GM23248 (cell line): Measurements from ENCODE around the gene HSD3B1. TPM values are rescaled to one million over a fixed set of nuclear protein-coding genes. Genes with fewer than 3 reads are reported as not detected.

ENCODE experiments used
- DNase-seq: peaks from one replicate; pipeline ENCODE4 v3.0.0-alpha.2; 2015
- H2AFZ ChIP-seq: fragments of 200-600 bp; sonication (generic); 2 replicates; pipeline ENCODE4 v1.6.1; 2016; ENCODE audit warnings: antibody characterized with exemption
- H3F3A ChIP-seq: fragments of 200-600 bp; sonication (generic); 2 replicates; pipeline ENCODE4 v1.6.1; 2016; ENCODE audit warnings: mild to moderate bottlenecking, antibody characterized with exemption, mixed run types; ENCODE audit not compliant: insufficient read depth
- H3K27ac ChIP-seq: fragments of 200-600 bp; sonication (generic); 2 replicates; pipeline ENCODE4 v1.5.1; 2016; ENCODE audit warnings: mild to moderate bottlenecking
- H3K27me3 ChIP-seq: fragments of 200-600 bp; sonication (generic); replicated peaks from 2 replicates; pipeline ENCODE4 v1.6.1; 2016; ENCODE audit warnings: mild to moderate bottlenecking; ENCODE audit not compliant: insufficient read depth
- H3K36me3 ChIP-seq: fragments of 200-600 bp; sonication (generic); 2 replicates; pipeline ENCODE4 v1.6.1; 2016; ENCODE audit warnings: low read depth, mild to moderate bottlenecking
- H3K4me1 ChIP-seq: fragments of 200-600 bp; sonication (generic); 2 replicates; pipeline ENCODE4 v1.6.1; 2016; ENCODE audit warnings: mild to moderate bottlenecking; ENCODE audit not compliant: insufficient read depth
- H3K4me2 ChIP-seq: fragments of 200-600 bp; sonication (generic); one replicate; pipeline ENCODE4 v1.6.1; 2016; ENCODE audit warnings: mild to moderate bottlenecking; ENCODE audit not compliant: unreplicated experiment
- H3K4me3 ChIP-seq: fragments of 200-600 bp; sonication (generic); 2 replicates; pipeline ENCODE4 v1.5.1; 2016; ENCODE audit warnings: mild to moderate bottlenecking
- H3K79me2 ChIP-seq: fragments of 200-600 bp; sonication (generic); 2 replicates; pipeline ENCODE4 v1.6.1; 2016; ENCODE audit warnings: mild to moderate bottlenecking; ENCODE audit not compliant: insufficient read depth
- H3K9ac ChIP-seq: fragments of 200-600 bp; sonication (generic); 2 replicates; pipeline ENCODE4 v1.6.1; 2016; ENCODE audit warnings: mild to moderate bottlenecking
- H3K9me2 ChIP-seq: fragments of 200-600 bp; sonication (generic); 2 replicates; pipeline ENCODE4 v1.6.1; 2016; ENCODE audit warnings: mixed run types, mild to moderate bottlenecking, moderate library complexity; ENCODE audit not compliant: insufficient read depth
- H3K9me3 ChIP-seq: fragments of 200-600 bp; sonication (generic); one replicate; pipeline ENCODE4 v1.6.1; 2017; ENCODE audit warnings: low read depth
- H4K20me1 ChIP-seq: fragments of 200-600 bp; sonication (generic); 2 replicates; pipeline ENCODE4 v1.6.0; 2016; ENCODE audit not compliant: insufficient read depth
- EZH2 ChIP-seq: fragments of 200-600 bp; sonication (generic); IDR thresholded peaks from 2 replicates; pipeline ENCODE4 v1.6.1; 2018; ENCODE audit warnings: antibody characterized with exemption, mild to moderate bottlenecking; ENCODE audit not compliant: insufficient read depth, poor library complexity, severe bottlenecking
- EZH2phosphoT487 ChIP-seq: fragments of 200-600 bp; sonication (generic); IDR thresholded peaks from 2 replicates; pipeline ENCODE4 v1.6.1; 2018; ENCODE audit warnings: antibody characterized with exemption, moderate library complexity, mild to moderate bottlenecking, low read depth; ENCODE audit not compliant: insufficient read depth
- WGBS, 2 experiments: methylation state at CpG; one replicate each; pipeline ENCODE4 v1.1.6; 2015 to 2017; ENCODE audit warnings: low lambda C conversion rate in 2 of 2, low coverage in 1 of 2; ENCODE audit errors: missing lambda C conversion rate in 2 of 2; 5-methylcytosine and 5-hydroxymethylcytosine counted together
- in situ Hi-C: fragments of 300-500 bp; cut with MboI; formaldehyde crosslinking; loops from 2 replicates; pipeline ENCODE4 v1.15.0; 2020
- polyA plus RNA-seq: library from polyadenylated mRNA; unstranded; fragments of >200 nt; fragmentation: Nextera tagmentation; extraction: Ambion mirVana; gene quantifications from 2 replicates; pipeline ENCODE4 v1.2.1, GENCODE V29; 2016
- total RNA-seq: library from RNA; depleted of rRNA; stranded (reverse); fragments of >200 nt; shearing (Covaris generic); gene quantifications from 2 replicates; pipeline ENCODE4 v1.2.3, GENCODE V29; 2014

The HSD3B1 gene
- total and polyA plus RNA-seq, 2 experiments from 2014 or later, result not detected

- in situ Hi-C loops, result no loop called here
- no peak for DNase-seq
- H3F3A ChIP-seq, result no peaks in the 10 kb centered on the region
- 49 to 52% methylated on average over 5 of the region's 5 CpGs for WGBS, 2 experiments
- H3K4me2 ChIP-seq, result no peak overlapping the region
- H3K4me3 ChIP-seq, result no peak overlapping the region
- no peaks in the 10 kb centered on the region for H3K9me2 ChIP-seq
- TF ChIP-seq EZH2phosphoT487, result no peak
- TF ChIP-seq EZH2, result no peak
- no peaks in the 10 kb centered on the region for H3K4me1 ChIP-seq
- peaks cover 37% of the 10 kb centered on the region for H3K27me3 ChIP-seq
- no peaks in the 10 kb centered on the region for H3K79me2 ChIP-seq
- no peaks in the 10 kb centered on the region for H4K20me1 ChIP-seq
- H3K27ac ChIP-seq, result no peak overlapping the region
- H2AFZ ChIP-seq, result no peak overlapping the region
- no peak overlapping the region for H3K9ac ChIP-seq
- H3K9me3 ChIP-seq, result no peaks in the 10 kb centered on the region
- H3K36me3 ChIP-seq, result no peaks in the 10 kb centered on the region
Measured at GRCh38 chr1:119471566-119471965, 35.4 kb upstream of the HSD3B1 start.

DNA sequence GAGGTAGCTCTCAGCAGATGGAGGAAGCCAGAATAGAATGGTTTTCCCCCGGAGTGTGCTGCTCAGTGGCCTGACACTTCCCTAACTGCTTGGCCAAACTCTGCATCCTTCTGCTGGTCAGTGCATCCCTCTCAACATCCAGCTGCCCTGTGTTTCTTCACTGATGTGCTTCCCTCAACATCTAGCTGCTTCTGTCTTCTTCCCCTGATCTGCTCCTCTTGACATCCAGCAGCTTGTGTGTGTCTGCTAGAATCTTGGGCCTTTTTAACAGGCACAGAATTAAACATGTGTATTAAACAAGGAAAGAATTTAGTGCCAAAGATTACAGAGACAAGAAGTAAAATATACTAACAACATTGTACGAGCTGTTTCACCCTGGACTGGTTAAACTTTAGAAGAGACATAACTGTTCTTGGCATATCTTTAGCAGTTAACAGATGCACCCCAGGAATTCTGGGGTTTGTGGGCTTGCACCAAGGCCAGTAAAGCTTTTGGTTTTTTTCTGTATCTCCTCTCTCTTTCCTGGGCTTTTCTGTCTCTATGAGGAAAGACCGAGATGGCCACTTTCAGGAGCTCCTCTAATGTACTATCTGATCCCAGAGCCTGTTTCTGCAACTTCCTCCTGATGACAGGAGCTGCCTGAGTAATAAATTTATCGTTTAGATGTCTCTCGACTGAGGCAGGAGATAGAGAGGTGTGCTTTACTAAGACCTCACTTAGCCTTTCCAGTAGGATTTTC is 34.8 kb upstream of the HSD3B1 start:
- H3K4me2 ChIP-seq, result no peak overlapping the region
- H3K27ac ChIP-seq, result no peak overlapping the region
- WGBS, 2 experiments, result 12 to 13% methylated on average over 5 of the region's 5 CpGs
- no peak overlapping the region for H3K9ac ChIP-seq
- no peaks in the 10 kb centered on the region for H4K20me1 ChIP-seq
- TF ChIP-seq EZH2phosphoT487, result no peak
- no peak for TF ChIP-seq EZH2
- no peaks in the 10 kb centered on the region for H3K4me1 ChIP-seq
- H3K9me3 ChIP-seq, result no peaks in the 10 kb centered on the region
- no peak overlapping the region for H2AFZ ChIP-seq
- H3F3A ChIP-seq, result no peaks in the 10 kb centered on the region
- no peaks in the 10 kb centered on the region for H3K9me2 ChIP-seq
- H3K4me3 ChIP-seq, result no peak overlapping the region
- no peak for DNase-seq
- H3K79me2 ChIP-seq, result no peaks in the 10 kb centered on the region
- in situ Hi-C loops, result no loop called here
- H3K36me3 ChIP-seq, result no peaks in the 10 kb centered on the region
- peaks cover 32% of the 10 kb centered on the region for H3K27me3 ChIP-seq

DNA sequence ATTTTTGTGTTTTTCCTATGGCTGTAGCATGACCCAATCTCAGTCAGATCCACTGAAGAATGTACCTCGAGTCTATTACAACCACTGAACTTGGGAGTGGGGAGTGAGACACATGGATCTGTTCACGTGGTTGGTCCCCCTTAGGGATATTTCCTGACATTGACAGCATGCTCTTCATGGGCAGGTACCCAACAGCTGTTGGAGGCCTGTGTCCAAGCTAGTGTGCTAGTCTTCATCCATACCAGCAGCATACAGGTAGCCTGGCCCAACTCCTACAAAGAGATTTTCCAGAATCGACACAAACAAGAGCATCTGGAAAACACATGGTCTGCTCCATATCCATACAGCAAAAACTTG is 34.2 kb upstream of the HSD3B1 start:
- peaks cover 32% of the 10 kb centered on the region for H3K27me3 ChIP-seq
- 3 to 13% methylated on average over 3 of the region's 3 CpGs for WGBS, 2 experiments
- H3K4me3 ChIP-seq, result no peak overlapping the region
- in situ Hi-C loops, result no loop called here
- no peak overlapping the region for H3K27ac ChIP-seq
- H3K9ac ChIP-seq, result no peak overlapping the region
- no peaks in the 10 kb centered on the region for H3K36me3 ChIP-seq
- no peaks in the 10 kb centered on the region for H3F3A ChIP-seq
- H3K79me2 ChIP-seq, result no peaks in the 10 kb centered on the region
- DNase-seq, result no peak
- TF ChIP-seq EZH2phosphoT487, result no peak
- TF ChIP-seq EZH2, result no peak
- no peaks in the 10 kb centered on the region for H4K20me1 ChIP-seq
- no peaks in the 10 kb centered on the region for H3K9me3 ChIP-seq
- no peak overlapping the region for H3K4me2 ChIP-seq
- no peaks in the 10 kb centered on the region for H3K9me2 ChIP-seq
- no peaks in the 10 kb centered on the region for H3K4me1 ChIP-seq
- no peak overlapping the region for H2AFZ ChIP-seq

DNA sequence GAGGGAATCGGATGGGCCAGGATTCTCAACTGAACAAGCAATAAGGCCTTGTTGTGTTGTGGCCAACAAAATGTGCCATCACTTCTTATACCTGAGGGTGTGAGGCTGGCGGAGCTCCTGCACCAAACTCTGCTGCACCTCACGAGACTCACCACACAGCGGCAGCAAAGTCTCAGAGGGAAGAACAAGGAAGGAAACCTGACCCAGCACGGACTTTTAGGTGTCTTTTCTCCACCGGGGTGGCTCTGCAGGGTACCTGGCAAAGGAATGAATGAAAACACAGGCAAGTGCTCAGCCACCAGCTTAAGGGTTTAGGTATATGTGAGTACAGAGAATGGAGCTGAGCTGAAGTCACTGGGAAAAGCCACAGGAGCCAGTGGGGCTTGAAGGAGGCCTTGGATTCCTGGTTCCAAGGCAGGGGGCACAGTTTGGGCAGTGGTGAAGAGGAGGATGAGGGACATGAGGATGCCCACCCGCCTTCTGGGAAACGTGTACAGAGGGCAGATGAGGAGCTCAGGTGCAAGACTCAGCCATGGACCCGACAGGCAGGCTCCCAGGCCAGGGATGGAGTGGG is 31.1 kb upstream of the HSD3B1 start:
- Histone ChIP-seq H3K4me2 (no peak overlapping the region), H3K9ac (no peak overlapping the region), H3K79me2 (no peaks in the 10 kb centered on the region), H3K27ac (no peak overlapping the region), H3K27me3 (peaks cover 14% of the 10 kb centered on the region), H3K9me2 (no peaks in the 10 kb centered on the region), H3K4me1 (no peaks in the 10 kb centered on the region), H3F3A (no peaks in the 10 kb centered on the region), H3K36me3 (no peaks in the 10 kb centered on the region), H3K9me3 (no peaks in the 10 kb centered on the region), H4K20me1 (no peaks in the 10 kb centered on the region), H2AFZ (no peak overlapping the region), H3K4me3 (no peak overlapping the region)
- TF ChIP-seq EZH2 (no peak), EZH2phosphoT487 (no peak)
- WGBS, 2 experiments, result 41% methylated on average over 9 of the region's 9 CpGs
- in situ Hi-C loops, result no loop called here
- peak; percentile 47 for DNase-seq

DNA sequence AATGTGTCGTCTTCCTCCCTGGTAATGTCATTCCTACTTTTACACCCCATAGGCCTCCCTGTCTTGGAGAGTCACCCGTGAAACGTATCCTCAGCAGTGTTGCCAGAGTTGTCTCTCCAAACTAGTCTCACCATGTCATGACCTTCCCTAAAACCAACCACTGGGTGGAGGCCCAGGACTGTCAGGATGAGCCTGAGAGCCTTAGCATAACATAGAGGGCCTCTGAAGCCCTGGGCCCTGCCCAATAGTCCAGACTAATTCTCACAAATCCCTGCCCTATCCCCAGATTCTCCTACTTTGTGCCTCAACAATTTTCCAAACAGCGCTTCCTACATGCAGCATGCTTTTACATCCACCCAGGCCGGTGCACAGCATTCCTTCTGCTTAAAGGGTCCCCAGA is 29.3 kb upstream of the HSD3B1 start:
- Histone ChIP-seq H3K27me3 (peaks cover 4% of the 10 kb centered on the region), H3K9ac (no peak overlapping the region), H3K4me3 (no peak overlapping the region), H3K79me2 (no peaks in the 10 kb centered on the region), H2AFZ (no peak overlapping the region), H4K20me1 (no peaks in the 10 kb centered on the region), H3K9me2 (no peaks in the 10 kb centered on the region), H3K4me1 (no peaks in the 10 kb centered on the region), H3F3A (no peaks in the 10 kb centered on the region), H3K4me2 (no peak overlapping the region), H3K9me3 (no peaks in the 10 kb centered on the region), H3K27ac (no peak overlapping the region), H3K36me3 (no peaks in the 10 kb centered on the region)
- 83 to 84% methylated on average over 5 of the region's 5 CpGs for WGBS, 2 experiments
- TF ChIP-seq EZH2 (no peak), EZH2phosphoT487 (no peak)
- in situ Hi-C loops, result no loop called here
- DNase-seq, result no peak
